SK-N-SH treated with all-trans-retinoic acid at 6 μM for 48 hours (cell line): Measurements from ENCODE around the gene TNFRSF21.

ENCODE experiments used
- ATAC-seq: fragments of 200-7000 bp; cut with Tn5 transposase; 3 replicates; pipeline ENCODE4 v1.9.1; 2020; ENCODE audit warnings: mild to moderate bottlenecking, moderate library complexity
- ARNTL ChIP-seq: fragments of 450-650 bp; formaldehyde crosslinking; IDR thresholded peaks from 2 replicates; pipeline ENCODE4 v1.5.0; 2020; ENCODE audit warnings: low read depth, mild to moderate bottlenecking, moderate library complexity, borderline replicate concordance
- BACH2 ChIP-seq: fragments of 250-450 bp; sonication (Bioruptor Pico); IDR thresholded peaks from 2 replicates; pipeline ENCODE4 v1.9.0; 2021; ENCODE audit warnings: mild to moderate bottlenecking, borderline replicate concordance
- CSDC2 ChIP-seq: fragments of 250-450 bp; sonication (Bioruptor Pico); IDR thresholded peaks from 2 replicates; pipeline ENCODE4 v1.5.0; 2020; ENCODE audit warnings: mild to moderate bottlenecking, moderate library complexity
- CSRNP3 ChIP-seq: fragments of 250-450 bp; sonication (Bioruptor Pico); IDR thresholded peaks from 2 replicates; pipeline ENCODE4 v1.5.1; 2021; ENCODE audit warnings: mild to moderate bottlenecking, moderate library complexity
- ESRRG ChIP-seq: fragments of 250-450 bp; sonication (Bioruptor Pico); IDR thresholded peaks from 2 replicates; pipeline ENCODE4 v1.6.1; 2021; ENCODE audit warnings: mild to moderate bottlenecking
- GLIS3 ChIP-seq: fragments of 250-450 bp; sonication (Bioruptor Pico); IDR thresholded peaks from 2 replicates; pipeline ENCODE4 v1.5.0; 2020; ENCODE audit warnings: mild to moderate bottlenecking, moderate library complexity
- ISL1 ChIP-seq: fragments of 250-450 bp; sonication (Bioruptor Pico); IDR thresholded peaks from 2 replicates; pipeline ENCODE4 v2.1.2; 2022; ENCODE audit warnings: mild to moderate bottlenecking, moderate library complexity
- OSR1 ChIP-seq: fragments of 250-450 bp; sonication (Bioruptor Pico); IDR thresholded peaks from 2 replicates; pipeline ENCODE4 v1.8.0; 2022; ENCODE audit warnings: moderate library complexity, mild to moderate bottlenecking, inconsistent platforms
- PATZ1 ChIP-seq: fragments of 250-450 bp; sonication (Bioruptor Pico); IDR thresholded peaks from 2 replicates; pipeline ENCODE4 v1.8.0; 2020; ENCODE audit warnings: mild to moderate bottlenecking, moderate library complexity, borderline replicate concordance
- TCF4 ChIP-seq: fragments of 250-450 bp; sonication (Bioruptor Pico); IDR thresholded peaks from 2 replicates; pipeline ENCODE4 v1.8.0; 2021; ENCODE audit warnings: mild to moderate bottlenecking, moderate library complexity, borderline replicate concordance
- TOX ChIP-seq: fragments of 250-450 bp; sonication (Bioruptor Pico); IDR thresholded peaks from 2 replicates; pipeline ENCODE4 v1.8.0; 2021; ENCODE audit warnings: mild to moderate bottlenecking, moderate library complexity, borderline replicate concordance
- TSHZ2 ChIP-seq: fragments of 250-450 bp; sonication (Bioruptor Pico); IDR thresholded peaks from 2 replicates; pipeline ENCODE4 v1.5.0; 2020; ENCODE audit warnings: mild to moderate bottlenecking, moderate library complexity
- ZC3H10 ChIP-seq: fragments of 250-450 bp; sonication (Bioruptor Pico); IDR thresholded peaks from 2 replicates; pipeline ENCODE4 v1.5.1; 2021; ENCODE audit warnings: mild to moderate bottlenecking, moderate library complexity
- ZFP30 ChIP-seq: fragments of 450-650 bp; formaldehyde crosslinking; IDR thresholded peaks from 2 replicates; pipeline ENCODE4 v1.5.0; 2022; ENCODE audit warnings: mild to moderate bottlenecking, moderate library complexity
- ZNF565 ChIP-seq: fragments of 450-650 bp; formaldehyde crosslinking; conservative IDR thresholded peaks from 2 replicates; pipeline ENCODE4 v1.5.0; 2020; ENCODE audit warnings: low read depth, mild to moderate bottlenecking, moderate library complexity
- ZNF70 ChIP-seq: fragments of 450-650 bp; formaldehyde crosslinking; IDR thresholded peaks from 2 replicates; pipeline ENCODE4 v1.5.0; 2020; ENCODE audit warnings: mild to moderate bottlenecking, moderate library complexity
- ZNF8 ChIP-seq: fragments of 450-650 bp; formaldehyde crosslinking; IDR thresholded peaks from 2 replicates; pipeline ENCODE4 v1.5.0; 2020; ENCODE audit warnings: mild to moderate bottlenecking, moderate library complexity
- TF ChIP-seq, protein P1 (sequence below): fragments of 250-450 bp; sonication (Bioruptor Pico); IDR thresholded peaks from 2 replicates; pipeline ENCODE4 v1.5.1; 2020; ENCODE audit warnings: low read depth, mild to moderate bottlenecking, moderate library complexity
- TF ChIP-seq, protein P2 (sequence below): fragments of 250-450 bp; sonication (Bioruptor Pico); IDR thresholded peaks from 2 replicates; pipeline ENCODE4 v1.8.0; 2021; ENCODE audit warnings: low read depth, mild to moderate bottlenecking, moderate library complexity, borderline replicate concordance

Gene TNFRSF21

GRCh38 chr6:47251396-47251795 is 58.3 kb downstream of the TNFRSF21 start:
- TF ChIP-seq, protein P1, sequence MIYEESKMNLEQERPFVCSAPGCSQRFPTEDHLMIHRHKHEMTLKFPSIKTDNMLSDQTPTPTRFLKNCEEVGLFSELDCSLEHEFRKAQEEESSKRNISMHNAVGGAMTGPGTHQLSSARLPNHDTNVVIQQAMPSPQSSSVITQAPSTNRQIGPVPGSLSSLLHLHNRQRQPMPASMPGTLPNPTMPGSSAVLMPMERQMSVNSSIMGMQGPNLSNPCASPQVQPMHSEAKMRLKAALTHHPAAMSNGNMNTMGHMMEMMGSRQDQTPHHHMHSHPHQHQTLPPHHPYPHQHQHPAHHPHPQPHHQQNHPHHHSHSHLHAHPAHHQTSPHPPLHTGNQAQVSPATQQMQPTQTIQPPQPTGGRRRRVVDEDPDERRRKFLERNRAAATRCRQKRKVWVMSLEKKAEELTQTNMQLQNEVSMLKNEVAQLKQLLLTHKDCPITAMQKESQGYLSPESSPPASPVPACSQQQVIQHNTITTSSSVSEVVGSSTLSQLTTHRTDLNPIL (CRISPR knock-in tag), result no peak
- TF ChIP-seq CSDC2 (CRISPR knock-in tag), result no peak
- TF ChIP-seq OSR1, result no peak
- TF ChIP-seq ESRRG (CRISPR knock-in tag), result no peak
- no peak for TF ChIP-seq ISL1 (CRISPR knock-in tag)
- TF ChIP-seq GLIS3, result no peak
- TF ChIP-seq ZNF8 (CRISPR knock-in tag), result no peak
- no peak for TF ChIP-seq BACH2 (CRISPR knock-in tag)
- TF ChIP-seq TSHZ2 (CRISPR knock-in tag), result no peak
- no peak for TF ChIP-seq ZNF70
- TF ChIP-seq CSRNP3 (CRISPR knock-in tag), result no peak
- TF ChIP-seq ZFP30 (CRISPR knock-in tag), result no peak
- TF ChIP-seq, all 23 proteins: peak for 0
- ATAC-seq, result no peak

DNA sequence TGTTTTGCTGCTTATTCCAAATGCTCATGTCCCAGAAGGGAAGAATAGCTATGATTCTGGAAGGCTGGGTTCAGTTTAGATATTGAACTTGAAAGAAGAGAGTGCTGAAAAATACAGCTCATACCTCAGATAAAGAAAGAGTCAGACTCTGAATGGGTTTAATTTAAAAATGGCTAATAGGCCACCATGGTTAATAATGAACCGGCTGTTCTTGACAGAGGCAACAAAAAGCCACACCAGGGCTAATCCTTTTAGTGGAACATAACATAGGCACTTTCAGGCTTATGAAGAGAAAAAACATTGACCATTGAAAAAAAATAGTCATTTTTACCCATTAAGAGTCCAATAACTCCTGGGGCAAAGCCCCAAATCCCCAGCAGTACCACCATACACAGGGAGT is 59.4 kb downstream of the TNFRSF21 start:
- TF ChIP-seq, protein P2, sequence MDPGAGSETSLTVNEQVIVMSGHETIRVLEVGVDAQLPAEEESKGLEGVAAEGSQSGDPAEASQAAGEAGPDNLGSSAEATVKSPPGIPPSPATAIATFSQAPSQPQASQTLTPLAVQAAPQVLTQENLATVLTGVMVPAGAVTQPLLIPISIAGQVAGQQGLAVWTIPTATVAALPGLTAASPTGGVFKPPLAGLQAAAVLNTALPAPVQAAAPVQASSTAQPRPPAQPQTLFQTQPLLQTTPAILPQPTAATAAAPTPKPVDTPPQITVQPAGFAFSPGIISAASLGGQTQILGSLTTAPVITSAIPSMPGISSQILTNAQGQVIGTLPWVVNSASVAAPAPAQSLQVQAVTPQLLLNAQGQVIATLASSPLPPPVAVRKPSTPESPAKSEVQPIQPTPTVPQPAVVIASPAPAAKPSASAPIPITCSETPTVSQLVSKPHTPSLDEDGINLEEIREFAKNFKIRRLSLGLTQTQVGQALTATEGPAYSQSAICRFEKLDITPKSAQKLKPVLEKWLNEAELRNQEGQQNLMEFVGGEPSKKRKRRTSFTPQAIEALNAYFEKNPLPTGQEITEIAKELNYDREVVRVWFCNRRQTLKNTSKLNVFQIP (CRISPR knock-in tag), result no peak
- no peak for TF ChIP-seq OSR1
- TF ChIP-seq ZFP30 (CRISPR knock-in tag), result no peak
- no peak for TF ChIP-seq ISL1 (CRISPR knock-in tag)
- no peak for TF ChIP-seq ZNF8 (CRISPR knock-in tag)
- TF ChIP-seq ESRRG (CRISPR knock-in tag), result no peak
- TF ChIP-seq PATZ1, result no peak
- TF ChIP-seq ZNF565 (CRISPR knock-in tag), result no peak
- TF ChIP-seq TSHZ2 (CRISPR knock-in tag), result no peak
- no peak for TF ChIP-seq TOX (CRISPR knock-in tag)
- no peak for TF ChIP-seq BACH2 (CRISPR knock-in tag)
- no peak for TF ChIP-seq TCF4 (CRISPR knock-in tag)
- ATAC-seq, result no peak

- ATAC-seq, result peak; percentile 34; the same call in 1 of the 3 replicates
- TF ChIP-seq GLIS3 (no peak), ARNTL (no peak), TSHZ2 (CRISPR knock-in tag) (no peak), ZC3H10 (CRISPR knock-in tag) (no peak)
- TF ChIP-seq, protein P2 (CRISPR knock-in tag), result no peak
Observed at GRCh38 chr6:47248446-47248845, 61.3 kb downstream of the TNFRSF21 start.
